Measurements from ENCODE around the gene GRK4.

Gene GRK4

GRCh38 chr4:3070709-3071500 is 107.5 kb downstream of the GRK4 start:
- no peak for DNase-seq (ENCODE audit: low spot score)

GRCh38 chr4:3071811-3072210 is 108.4 kb downstream of the GRK4 start:
- DNase-seq (ENCODE audit: low spot score), result no peak

GRCh38 chr4:3073158-3074077 is 110.0 kb downstream of the GRK4 start:
- no peak for DNase-seq (ENCODE audit: low spot score)

GRCh38 chr4:3074078-3074845 is 110.9 kb downstream of the GRK4 start, which contains the start of the genes HTT and HTT-AS:
TSS of gene HTT (plus strand) at chr4:3074681. CDS start at chr4:3074826, 145 bp downstream.
TSS of gene HTT-AS (minus strand) at chr4:3074538.
- peak; percentile 98 for DNase-seq (ENCODE audit: low spot score)

GRCh38 chr4:3074846-3075651 is 111.7 kb downstream of the GRK4 start:
- peak; percentile 78 for DNase-seq (ENCODE audit: low spot score)

GRCh38 chr4:3075652-3075981 is 112.2 kb downstream of the GRK4 start:
- DNase-seq (ENCODE audit: low spot score), result no peak

- DNase-seq (ENCODE audit: low spot score), result no peak
These were observed 114.4 kb downstream of the GRK4 start for GRCh38 chr4:3077796-3078195.

- DNase-seq (ENCODE audit: low spot score), result no peak
These were observed 116.3 kb downstream of the GRK4 start for GRCh38 chr4:3079694-3080123.

- DNase-seq (ENCODE audit: low spot score), result no peak
These were observed 119.6 kb downstream of the GRK4 start for GRCh38 chr4:3082925-3083515.

GRCh38 chr4:3083732-3084131 is 120.4 kb downstream of the GRK4 start:
- DNase-seq (ENCODE audit: low spot score), result no peak

GRCh38 chr4:3085948-3086670 is 122.7 kb downstream of the GRK4 start:
- DNase-seq (ENCODE audit: low spot score), result no peak

GRCh38 chr4:3087115-3087797 is 123.9 kb downstream of the GRK4 start:
- DNase-seq (ENCODE audit: low spot score), result no peak

All from ecto neural progenitor cell (in vitro differentiated cells).